SK-N-SH (cell line): ENCODE results near the gene PRR11. TPM values are rescaled to one million over a fixed set of nuclear protein-coding genes. Genes with fewer than 3 reads are reported as not detected.

ENCODE experiments used
- CTCF ChIA-PET: fragments of 300-600, 350-600 bp; formaldehyde crosslinking; extraction: SDS; loops from one replicate; lab custom pipeline; 2021; lab: Yijun Ruan, JAX
- POLR2A ChIA-PET: fragments of 350-600 bp; sonication (Branson Sonifier 250); formaldehyde crosslinking; extraction: SDS; loops from one replicate; lab custom pipeline; 2020; ENCODE audit warnings: antibody characterized with exemption, inconsistent platforms; lab: Yijun Ruan, JAX
- DNase-seq: peaks from one replicate; pipeline ENCODE4 v3.0.0; 2012
- H2AFZ ChIP-seq: fragments of 200-600 bp; sonication (generic); 2 replicates; pipeline ENCODE4 v1.8.1; 2016; ENCODE audit warnings: antibody characterized with exemption, mild to moderate bottlenecking, low read depth
- H3F3A ChIP-seq: fragments of 200-600 bp; sonication (generic); replicated peaks from 2 replicates; pipeline ENCODE3; 2016; ENCODE audit warnings: antibody characterized with exemption, mild to moderate bottlenecking; ENCODE audit not compliant: insufficient read depth
- H3K27ac ChIP-seq, 2 experiments: fragments of 200-500 bp in 1 of 2; fragments of 200-600 bp in 1 of 2; sonication (Bioruptor generic) in 1 of 2; sonication (generic), shearing (Covaris generic) in 1 of 2; 2 replicates each; pipeline versions ENCODE4 v1.5.1 to v1.6.1; 2014 to 2016; ENCODE audit warnings: low read depth in 2 of 2, inconsistent platforms in 1 of 2, low read length in 1 of 2, mild to moderate bottlenecking in 1 of 2, mixed read lengths in 1 of 2
- H3K27me3 ChIP-seq: fragments of 200-600 bp; sonication (generic), shearing (Covaris generic); 2 replicates; pipeline ENCODE4 v1.6.1; 2016; ENCODE audit warnings: mixed run types; ENCODE audit not compliant: insufficient read depth
- H3K36me3 ChIP-seq, 2 experiments: fragments of 200-500 bp in 1 of 2; fragments of 200-600 bp in 1 of 2; sonication (Bioruptor generic) in 1 of 2; sonication (generic) in 1 of 2; replicated peaks in 1 of 2; 2 replicates each; pipeline versions ENCODE3 to v1.5.1; 2014 to 2016; ENCODE audit warnings: low read length in 1 of 2, mild to moderate bottlenecking in 1 of 2; ENCODE audit not compliant: insufficient read depth in 2 of 2, control insufficient read depth in 1 of 2
- H3K4me1 ChIP-seq, 2 experiments: fragments of 200-500 bp in 1 of 2; fragments of 200-600 bp in 1 of 2; sonication (Bioruptor generic) in 1 of 2; sonication (generic), shearing (Covaris generic) in 1 of 2; 2 replicates each; pipeline versions ENCODE4 v1.5.1 to v1.6.1; 2014 to 2016; ENCODE audit warnings: low read depth in 1 of 2, low read length in 1 of 2, mixed run types in 1 of 2; ENCODE audit not compliant: insufficient read depth in 2 of 2, control insufficient read depth in 1 of 2
- H3K4me2 ChIP-seq: fragments of 200-600 bp; sonication (generic), shearing (Covaris generic); 2 replicates; pipeline ENCODE4 v1.6.1; 2017; ENCODE audit warnings: mixed run types
- H3K4me3 ChIP-seq, 2 experiments: fragments of 200-500 bp in 1 of 2; fragments of 200-600 bp in 1 of 2; sonication (Bioruptor generic) in 1 of 2; sonication (generic), shearing (Covaris generic) in 1 of 2; 2 replicates each; pipeline versions ENCODE4 v1.5.1 to v1.8.1; 2014 to 2016; ENCODE audit warnings: low read depth in 2 of 2, inconsistent platforms in 1 of 2, low read length in 1 of 2, mild to moderate bottlenecking in 1 of 2, mixed read lengths in 1 of 2, moderate library complexity in 1 of 2
- H3K79me2 ChIP-seq: fragments of 200-600 bp; sonication (generic); 2 replicates; pipeline ENCODE4 v1.8.1; 2017; ENCODE audit warnings: mild to moderate bottlenecking; ENCODE audit not compliant: insufficient read depth
- H3K9ac ChIP-seq: fragments of 200-600 bp; sonication (generic); 2 replicates; pipeline ENCODE4 v1.6.1; 2017; ENCODE audit warnings: mixed run types
- H3K9me2 ChIP-seq: fragments of 200-600 bp; sonication (generic); 2 replicates; pipeline ENCODE4 v1.6.1; 2017; ENCODE audit warnings: mixed run types
- H3K9me3 ChIP-seq: fragments of 200-600 bp; sonication (generic); 2 replicates; pipeline ENCODE4 v1.6.1; 2017; ENCODE audit warnings: mixed run types, mild to moderate bottlenecking, moderate library complexity
- H4K20me1 ChIP-seq: fragments of 200-600 bp; sonication (generic); 2 replicates; pipeline ENCODE4 v1.6.1; 2017; ENCODE audit warnings: mild to moderate bottlenecking, mixed run types; ENCODE audit not compliant: insufficient read depth
- EP300 ChIP-seq, 2 experiments: IDR thresholded peaks; 2 replicates each; pipeline versions ENCODE4 v1.4.0 to v1.6.1; 2012; ENCODE audit warnings: borderline replicate concordance in 1 of 2, low read depth in 1 of 2, low read length in 1 of 2
- EZH2phosphoT487 ChIP-seq: fragments of 200-600 bp; sonication (generic); IDR thresholded peaks from 2 replicates; pipeline ENCODE4 v1.6.1; 2017; ENCODE audit warnings: low read depth, mixed run types, mild to moderate bottlenecking, antibody characterized with exemption, moderate library complexity, borderline replicate concordance
- FOSL2 ChIP-seq: IDR thresholded peaks from 2 replicates; pipeline ENCODE4 v1.4.0; 2012; ENCODE audit warnings: low read depth, mild to moderate bottlenecking, moderate library complexity, borderline replicate concordance
- FOXJ3 ChIP-seq: sonication (generic); formaldehyde crosslinking; IDR thresholded peaks from 2 replicates; pipeline ENCODE4 v1.5.1; 2020; ENCODE audit warnings: mild to moderate bottlenecking, missing genetic modification reagents
- FOXM1 ChIP-seq: IDR thresholded peaks from 2 replicates; pipeline ENCODE4 v1.4.0; 2012; ENCODE audit warnings: low read depth, mild to moderate bottlenecking
- JUND ChIP-seq: IDR thresholded peaks from 2 replicates; pipeline ENCODE4 v1.4.0; 2012
- MEF2A ChIP-seq: IDR thresholded peaks from 2 replicates; pipeline ENCODE4 v1.4.0; 2012; ENCODE audit warnings: low read depth, borderline replicate concordance
- MXI1 ChIP-seq: IDR thresholded peaks from 2 replicates; pipeline ENCODE4 v1.6.1; 2012; ENCODE audit warnings: mild to moderate bottlenecking, low read depth, low read length, improper control_type of control experiment
- NRF1 ChIP-seq: IDR thresholded peaks from 2 replicates; pipeline ENCODE4 v1.6.1; 2012; ENCODE audit warnings: low read depth, mild to moderate bottlenecking, low read length
- POLR2AphosphoS5 ChIP-seq: IDR thresholded peaks from 2 replicates; pipeline ENCODE4 v1.6.1; 2012; ENCODE audit warnings: low read depth, low read length
- RXRA ChIP-seq: IDR thresholded peaks from 2 replicates; pipeline ENCODE4 v1.4.0; 2012; ENCODE audit warnings: low read depth, mild to moderate bottlenecking, borderline replicate concordance
- SIN3A ChIP-seq: IDR thresholded peaks from 2 replicates; pipeline ENCODE4 v1.6.1; 2012; ENCODE audit warnings: low read depth, mild to moderate bottlenecking, low read length, moderate library complexity, borderline replicate concordance
- WGBS: methylation state at CpG from one replicate; pipeline ENCODE4 v1.1.6; 2017; ENCODE audit warnings: low lambda C conversion rate; 5-methylcytosine and 5-hydroxymethylcytosine counted together
- polyA plus RNA-seq, 3 experiments: library from polyadenylated mRNA; depleted of rRNA; stranded (reverse); fragments of >200 nt; gene quantifications; 2 replicates each; pipeline ENCODE4 v1.2.3, GENCODE V29; 2012
- TF ChIP-seq, protein P1 (sequence below): IDR thresholded peaks from 2 replicates; pipeline ENCODE4 v1.4.0; 2012; ENCODE audit warnings: low read depth, borderline replicate concordance
- TF ChIP-seq, protein P2 (sequence below): fragments of 200-600 bp; sonication (generic); IDR thresholded peaks from 2 replicates; pipeline ENCODE4 v1.6.1; 2017; ENCODE audit warnings: antibody characterized with exemption, mild to moderate bottlenecking, moderate library complexity
- TF ChIP-seq, protein P3 (sequence below): IDR thresholded peaks from 2 replicates; pipeline ENCODE4 v1.6.1; 2012; ENCODE audit warnings: mild to moderate bottlenecking, low read depth, low read length, moderate library complexity
- TF ChIP-seq, protein P4 (sequence below): IDR thresholded peaks from 2 replicates; pipeline ENCODE4 v1.4.0; 2012; ENCODE audit warnings: low read depth, borderline replicate concordance
- TF ChIP-seq, protein P5 (sequence below): IDR thresholded peaks from 2 replicates; pipeline ENCODE4; 2012
- TF ChIP-seq, protein P6 (sequence below): IDR thresholded peaks from 2 replicates; pipeline ENCODE4 v1.4.0; 2012; ENCODE audit warnings: low read depth

Gene PRR11
- polyA plus RNA-seq, 1 of the 3 experiments (the other 2 are of a cell fraction) = 25.8 TPM

DNA sequence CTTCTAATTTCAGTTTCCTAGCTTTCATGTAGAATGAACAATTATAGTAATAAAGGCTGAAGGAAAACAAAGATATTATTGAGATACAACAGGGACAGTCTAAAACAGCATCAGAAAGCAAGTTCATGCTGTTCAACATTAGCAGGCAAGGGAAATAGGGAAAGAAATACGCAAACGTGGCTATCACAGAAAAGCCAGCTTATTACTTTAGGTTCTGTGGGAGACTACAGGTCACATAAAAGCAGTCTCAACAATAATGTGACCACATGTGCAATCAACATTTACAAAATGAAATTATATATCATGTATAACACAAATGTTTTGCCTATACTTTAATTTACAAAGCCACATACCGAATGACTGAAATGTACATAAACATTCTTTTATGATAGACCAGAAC is 44.0 kb upstream of the PRR11 start:
- H3K27ac ChIP-seq = no peak overlapping the region
- TF ChIP-seq MEF2A (no peak), SIN3A (no peak), EP300 (IDR thresholded peaks at IDR 0.05; ENCODE audit: borderline replicate concordance in 1 of 2, low read depth in 1 of 2, low read length in 1 of 2) (no peak), POLR2AphosphoS5 (no peak), MXI1 (no peak), FOXM1 (no peak), EZH2phosphoT487 (no peak), NRF1 (no peak), RXRA (no peak), FOXJ3 (CRISPR knock-in tag) (no peak), JUND (no peak), FOSL2 (no peak)
- TF ChIP-seq, protein P1, sequence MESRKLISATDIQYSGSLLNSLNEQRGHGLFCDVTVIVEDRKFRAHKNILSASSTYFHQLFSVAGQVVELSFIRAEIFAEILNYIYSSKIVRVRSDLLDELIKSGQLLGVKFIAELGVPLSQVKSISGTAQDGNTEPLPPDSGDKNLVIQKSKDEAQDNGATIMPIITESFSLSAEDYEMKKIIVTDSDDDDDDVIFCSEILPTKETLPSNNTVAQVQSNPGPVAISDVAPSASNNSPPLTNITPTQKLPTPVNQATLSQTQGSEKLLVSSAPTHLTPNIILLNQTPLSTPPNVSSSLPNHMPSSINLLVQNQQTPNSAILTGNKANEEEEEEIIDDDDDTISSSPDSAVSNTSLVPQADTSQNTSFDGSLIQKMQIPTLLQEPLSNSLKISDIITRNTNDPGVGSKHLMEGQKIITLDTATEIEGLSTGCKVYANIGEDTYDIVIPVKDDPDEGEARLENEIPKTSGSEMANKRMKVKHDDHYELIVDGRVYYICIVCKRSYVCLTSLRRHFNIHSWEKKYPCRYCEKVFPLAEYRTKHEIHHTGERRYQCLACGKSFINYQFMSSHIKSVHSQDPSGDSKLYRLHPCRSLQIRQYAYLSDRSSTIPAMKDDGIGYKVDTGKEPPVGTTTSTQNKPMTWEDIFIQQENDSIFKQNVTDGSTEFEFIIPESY = no peak
- TF ChIP-seq, protein P2, sequence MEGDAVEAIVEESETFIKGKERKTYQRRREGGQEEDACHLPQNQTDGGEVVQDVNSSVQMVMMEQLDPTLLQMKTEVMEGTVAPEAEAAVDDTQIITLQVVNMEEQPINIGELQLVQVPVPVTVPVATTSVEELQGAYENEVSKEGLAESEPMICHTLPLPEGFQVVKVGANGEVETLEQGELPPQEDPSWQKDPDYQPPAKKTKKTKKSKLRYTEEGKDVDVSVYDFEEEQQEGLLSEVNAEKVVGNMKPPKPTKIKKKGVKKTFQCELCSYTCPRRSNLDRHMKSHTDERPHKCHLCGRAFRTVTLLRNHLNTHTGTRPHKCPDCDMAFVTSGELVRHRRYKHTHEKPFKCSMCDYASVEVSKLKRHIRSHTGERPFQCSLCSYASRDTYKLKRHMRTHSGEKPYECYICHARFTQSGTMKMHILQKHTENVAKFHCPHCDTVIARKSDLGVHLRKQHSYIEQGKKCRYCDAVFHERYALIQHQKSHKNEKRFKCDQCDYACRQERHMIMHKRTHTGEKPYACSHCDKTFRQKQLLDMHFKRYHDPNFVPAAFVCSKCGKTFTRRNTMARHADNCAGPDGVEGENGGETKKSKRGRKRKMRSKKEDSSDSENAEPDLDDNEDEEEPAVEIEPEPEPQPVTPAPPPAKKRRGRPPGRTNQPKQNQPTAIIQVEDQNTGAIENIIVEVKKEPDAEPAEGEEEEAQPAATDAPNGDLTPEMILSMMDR = no peak
- TF ChIP-seq, protein P3, sequence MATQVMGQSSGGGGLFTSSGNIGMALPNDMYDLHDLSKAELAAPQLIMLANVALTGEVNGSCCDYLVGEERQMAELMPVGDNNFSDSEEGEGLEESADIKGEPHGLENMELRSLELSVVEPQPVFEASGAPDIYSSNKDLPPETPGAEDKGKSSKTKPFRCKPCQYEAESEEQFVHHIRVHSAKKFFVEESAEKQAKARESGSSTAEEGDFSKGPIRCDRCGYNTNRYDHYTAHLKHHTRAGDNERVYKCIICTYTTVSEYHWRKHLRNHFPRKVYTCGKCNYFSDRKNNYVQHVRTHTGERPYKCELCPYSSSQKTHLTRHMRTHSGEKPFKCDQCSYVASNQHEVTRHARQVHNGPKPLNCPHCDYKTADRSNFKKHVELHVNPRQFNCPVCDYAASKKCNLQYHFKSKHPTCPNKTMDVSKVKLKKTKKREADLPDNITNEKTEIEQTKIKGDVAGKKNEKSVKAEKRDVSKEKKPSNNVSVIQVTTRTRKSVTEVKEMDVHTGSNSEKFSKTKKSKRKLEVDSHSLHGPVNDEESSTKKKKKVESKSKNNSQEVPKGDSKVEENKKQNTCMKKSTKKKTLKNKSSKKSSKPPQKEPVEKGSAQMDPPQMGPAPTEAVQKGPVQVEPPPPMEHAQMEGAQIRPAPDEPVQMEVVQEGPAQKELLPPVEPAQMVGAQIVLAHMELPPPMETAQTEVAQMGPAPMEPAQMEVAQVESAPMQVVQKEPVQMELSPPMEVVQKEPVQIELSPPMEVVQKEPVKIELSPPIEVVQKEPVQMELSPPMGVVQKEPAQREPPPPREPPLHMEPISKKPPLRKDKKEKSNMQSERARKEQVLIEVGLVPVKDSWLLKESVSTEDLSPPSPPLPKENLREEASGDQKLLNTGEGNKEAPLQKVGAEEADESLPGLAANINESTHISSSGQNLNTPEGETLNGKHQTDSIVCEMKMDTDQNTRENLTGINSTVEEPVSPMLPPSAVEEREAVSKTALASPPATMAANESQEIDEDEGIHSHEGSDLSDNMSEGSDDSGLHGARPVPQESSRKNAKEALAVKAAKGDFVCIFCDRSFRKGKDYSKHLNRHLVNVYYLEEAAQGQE = no peak
- TF ChIP-seq, protein P4, sequence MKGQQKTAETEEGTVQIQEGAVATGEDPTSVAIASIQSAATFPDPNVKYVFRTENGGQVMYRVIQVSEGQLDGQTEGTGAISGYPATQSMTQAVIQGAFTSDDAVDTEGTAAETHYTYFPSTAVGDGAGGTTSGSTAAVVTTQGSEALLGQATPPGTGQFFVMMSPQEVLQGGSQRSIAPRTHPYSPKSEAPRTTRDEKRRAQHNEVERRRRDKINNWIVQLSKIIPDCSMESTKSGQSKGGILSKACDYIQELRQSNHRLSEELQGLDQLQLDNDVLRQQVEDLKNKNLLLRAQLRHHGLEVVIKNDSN = no peak
- TF ChIP-seq, protein P5, sequence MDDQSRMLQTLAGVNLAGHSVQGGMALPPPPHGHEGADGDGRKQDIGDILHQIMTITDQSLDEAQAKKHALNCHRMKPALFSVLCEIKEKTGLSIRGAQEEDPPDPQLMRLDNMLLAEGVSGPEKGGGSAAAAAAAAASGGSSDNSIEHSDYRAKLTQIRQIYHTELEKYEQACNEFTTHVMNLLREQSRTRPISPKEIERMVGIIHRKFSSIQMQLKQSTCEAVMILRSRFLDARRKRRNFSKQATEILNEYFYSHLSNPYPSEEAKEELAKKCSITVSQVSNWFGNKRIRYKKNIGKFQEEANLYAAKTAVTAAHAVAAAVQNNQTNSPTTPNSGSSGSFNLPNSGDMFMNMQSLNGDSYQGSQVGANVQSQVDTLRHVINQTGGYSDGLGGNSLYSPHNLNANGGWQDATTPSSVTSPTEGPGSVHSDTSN = no peak
- TF ChIP-seq, protein P6, sequence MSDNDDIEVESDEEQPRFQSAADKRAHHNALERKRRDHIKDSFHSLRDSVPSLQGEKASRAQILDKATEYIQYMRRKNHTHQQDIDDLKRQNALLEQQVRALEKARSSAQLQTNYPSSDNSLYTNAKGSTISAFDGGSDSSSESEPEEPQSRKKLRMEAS = no peak
- H3F3A ChIP-seq = peaks cover 11% of the 10 kb centered on the region
- no peaks in the 10 kb centered on the region for H4K20me1 ChIP-seq
- ChIA-PET POLR2A (no interaction called here), CTCF (interaction anchor here (2.0 kb wide), 1 partner anchor 14 kb away, joined by 4 read pairs; no protein-coding TSS in a partner anchor)
- no peak for DNase-seq
- H3K4me3 ChIP-seq = no peak overlapping the region
- peaks cover 0 to 3% of the 10 kb centered on the region in 2 experiments; a peak in 2 of 4 replicates for H3K4me1 ChIP-seq
- WGBS = 90% methylated on average over 3 of the region's 3 CpGs
- peaks cover 20 to 39% of the 10 kb centered on the region in 2 experiments for H3K36me3 ChIP-seq
- H3K9me2 ChIP-seq = no peaks in the 10 kb centered on the region
- H3K9me3 ChIP-seq = no peaks in the 10 kb centered on the region
- H3K9ac ChIP-seq = no peak overlapping the region
- no peaks in the 10 kb centered on the region for H3K27me3 ChIP-seq
- peaks cover 50% of the 10 kb centered on the region for H3K79me2 ChIP-seq
- no peak overlapping the region for H2AFZ ChIP-seq
- no peak overlapping the region for H3K4me2 ChIP-seq
